ENCODE measurements around the gene ANKRD66.
"Not testable (repeated sequence)": the region's sequence is repeated elsewhere in the genome, so short reads cannot be mapped to it uniquely, and the experiment has no call there.

Gene ANKRD66

DNA sequence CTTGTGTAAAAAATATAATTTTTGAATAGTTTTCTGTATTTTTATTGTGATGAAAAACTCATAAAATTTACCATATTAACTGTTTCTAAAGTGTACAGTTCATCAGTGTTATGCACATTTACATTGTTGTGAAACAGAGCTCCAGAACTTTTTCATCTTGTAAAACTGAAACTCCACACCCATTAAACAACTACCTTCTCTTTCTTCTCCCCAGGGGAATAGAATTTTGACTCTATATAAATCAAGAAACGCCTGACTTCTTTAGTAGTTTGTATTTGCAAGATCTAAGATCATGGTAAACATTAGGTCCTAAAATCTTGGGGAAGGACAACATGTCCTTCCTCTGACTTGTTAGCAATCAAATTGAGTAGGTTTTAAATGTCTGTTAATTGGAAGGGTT is 9.1 kb downstream of the ANKRD66 start:
- DNase-seq (ENCODE audit: low read depth in 2 of 2): no peak

DNA sequence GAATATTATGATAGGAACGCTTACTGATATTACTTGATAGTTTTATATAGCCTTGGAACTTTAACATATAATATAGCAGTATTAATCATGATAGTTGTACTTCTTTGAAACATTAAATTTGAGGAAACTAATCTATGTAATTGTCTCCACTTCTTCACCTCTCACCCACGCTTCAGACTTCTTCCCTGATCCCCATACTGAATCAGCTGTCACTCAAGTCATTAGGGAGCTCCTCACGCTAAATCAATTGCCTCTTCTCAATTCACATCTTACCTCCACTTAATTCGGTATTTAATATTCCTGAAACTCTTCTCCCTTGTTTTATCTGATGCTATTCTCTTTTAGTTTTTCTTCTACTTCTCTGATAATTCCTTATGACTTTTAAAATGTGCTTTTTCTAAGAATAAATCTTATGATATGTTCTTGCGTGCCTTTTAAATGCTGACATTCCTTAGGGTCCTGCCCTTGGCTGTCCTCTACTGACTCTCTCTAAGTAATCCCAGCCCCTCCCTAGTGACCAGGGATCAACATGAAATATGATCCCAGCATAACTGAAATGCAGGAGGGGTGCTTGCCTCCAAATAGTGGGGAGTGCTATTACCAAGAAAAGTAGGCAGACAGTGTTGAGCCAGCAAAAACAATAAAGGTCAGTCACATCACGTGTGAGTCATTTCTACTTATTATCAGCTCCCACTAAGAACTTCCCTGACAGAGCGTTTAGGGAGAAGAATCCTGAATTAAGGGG is 9.9 kb downstream of the ANKRD66 start:
- DNase-seq (ENCODE audit: low read depth in 2 of 2): no peak

DNA sequence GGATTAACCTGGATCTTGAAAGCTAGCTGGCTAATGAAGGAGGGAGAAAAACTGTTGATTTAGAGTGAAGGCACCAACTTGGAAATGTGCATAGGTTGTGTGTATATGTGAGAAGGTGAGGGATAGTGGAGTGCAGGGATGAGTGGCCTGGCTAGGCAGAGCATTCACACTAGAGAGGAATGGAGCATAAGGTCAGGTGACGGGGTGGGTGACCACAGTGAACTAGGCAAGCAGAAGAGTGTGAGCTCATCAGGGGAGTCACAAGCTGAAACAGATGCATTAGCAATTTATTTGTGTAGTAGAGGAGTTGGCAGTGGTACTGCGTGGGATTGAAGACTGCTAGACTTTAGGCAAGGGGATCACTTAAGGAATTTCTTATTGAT is 10.5 kb downstream of the ANKRD66 start:
- DNase-seq (ENCODE audit: low read depth in 2 of 2): no peak

DNA sequence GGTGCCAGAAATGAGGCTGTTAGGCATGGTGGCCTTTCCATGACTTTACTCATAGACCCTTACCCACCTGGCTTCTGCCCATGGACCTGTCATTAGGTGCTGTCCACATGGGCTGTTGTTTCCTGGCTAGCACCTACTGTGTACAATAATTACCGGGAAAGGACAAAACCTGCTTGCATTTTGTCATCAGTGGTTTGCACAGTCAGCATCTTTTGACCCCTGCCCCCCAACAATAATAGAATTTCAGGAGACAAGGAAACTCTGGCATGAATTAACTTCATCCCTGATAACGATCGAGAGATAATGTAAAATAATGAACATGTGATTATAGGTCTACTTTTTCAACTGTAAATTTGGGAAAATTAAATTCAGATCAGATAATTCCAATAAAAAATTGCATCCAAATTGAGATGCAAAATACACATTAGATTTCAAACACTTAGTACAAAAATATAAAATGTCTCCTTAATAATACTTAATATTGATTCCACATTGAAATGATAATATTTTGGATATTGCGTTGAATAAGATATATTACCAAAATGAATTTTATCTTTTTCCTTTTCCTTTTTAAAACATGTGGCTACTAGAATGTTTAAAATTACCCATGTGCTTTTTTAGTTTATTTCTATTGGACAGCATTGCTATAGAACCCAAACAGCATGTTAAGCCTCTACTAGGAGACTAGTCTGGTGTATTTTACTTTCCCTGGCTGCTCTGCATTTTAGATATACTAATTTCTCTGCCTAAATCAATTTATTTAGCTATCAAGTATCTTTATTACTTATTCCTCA is 12.4 kb downstream of the ANKRD66 start:
- no peak for DNase-seq (ENCODE audit: low read depth in 2 of 2)

DNA sequence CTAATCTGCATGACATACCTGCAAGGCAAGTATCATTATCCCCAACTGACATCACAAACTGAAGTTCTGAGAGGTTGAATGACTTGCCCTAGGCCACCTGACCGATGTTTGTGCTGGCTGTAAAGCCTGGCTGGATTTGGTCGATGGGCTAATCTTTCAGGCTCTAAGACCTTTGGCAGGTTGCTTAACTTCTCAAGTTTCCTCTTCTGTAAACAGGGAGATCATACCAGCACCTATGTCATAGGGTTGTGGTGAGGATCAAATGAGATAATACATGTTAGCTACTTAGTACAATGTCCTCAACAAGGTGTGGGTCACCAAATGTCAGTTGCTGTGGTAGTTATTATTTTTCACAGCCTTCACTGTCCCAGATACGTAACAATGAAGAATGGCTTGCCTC is 14.2 kb downstream of the ANKRD66 start:
- no peak for DNase-seq (ENCODE audit: low read depth in 2 of 2)

DNA sequence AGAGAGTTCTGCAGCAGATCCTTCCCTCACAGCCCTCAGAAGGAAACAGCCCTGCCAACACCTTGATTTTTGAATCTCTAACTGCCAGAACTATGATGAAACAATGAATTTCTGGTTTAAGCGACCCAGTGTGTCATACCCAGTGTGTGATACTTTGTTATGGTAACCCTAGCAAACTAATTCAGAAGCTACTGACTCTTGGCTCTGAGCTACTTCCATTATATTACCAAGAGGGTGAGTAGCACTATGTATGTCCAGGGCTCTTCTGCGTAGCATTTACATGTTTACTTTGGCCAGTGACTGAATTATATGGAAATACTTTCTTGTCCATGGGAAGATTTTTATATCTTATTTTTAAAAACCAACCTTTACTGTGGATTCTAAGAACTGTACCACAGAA is 16.7 kb downstream of the ANKRD66 start:
- no peak for DNase-seq (ENCODE audit: low read depth in 2 of 2)

DNA sequence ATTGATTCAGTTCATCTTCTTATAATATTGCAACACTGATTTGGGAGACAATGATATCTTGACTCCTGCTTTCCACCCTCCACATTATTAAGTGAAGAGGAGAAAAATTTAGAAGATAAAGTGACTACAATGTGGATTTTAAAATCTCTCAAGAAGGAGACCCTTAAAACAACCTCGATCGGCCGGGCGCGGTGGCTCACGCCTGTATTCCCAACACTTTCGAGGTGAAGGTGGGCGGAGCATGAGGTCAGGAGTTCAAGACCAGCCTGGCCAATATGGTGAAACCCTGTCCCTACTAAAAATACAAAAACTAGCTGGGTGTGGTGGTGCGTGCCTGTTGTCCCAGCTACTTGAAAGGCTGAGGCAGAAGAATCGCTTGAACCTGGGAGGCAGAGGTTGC is 17.5 kb downstream of the ANKRD66 start:
- DNase-seq (ENCODE audit: low read depth in 2 of 2): not testable (repeated sequence)

DNA sequence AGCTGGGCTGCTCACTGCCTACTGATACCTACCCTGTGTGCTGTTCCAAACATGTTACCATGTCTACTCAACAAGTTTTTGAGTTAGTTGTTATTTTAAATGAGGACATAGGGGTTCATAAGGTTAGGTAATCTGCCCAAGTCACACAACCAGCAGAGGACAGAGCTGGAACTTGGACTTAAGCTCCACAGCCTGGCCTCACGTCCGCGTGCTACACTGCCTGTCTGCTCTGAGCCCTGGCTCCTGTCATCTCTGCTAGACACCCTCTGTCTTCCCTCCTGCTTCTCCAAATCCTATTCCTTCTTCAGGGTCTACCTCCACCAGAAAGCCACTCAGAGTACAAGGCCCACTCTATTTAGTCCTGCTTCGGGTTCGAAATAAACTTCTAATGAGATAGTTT is 18.2 kb downstream of the ANKRD66 start:
- no peak for DNase-seq (ENCODE audit: low read depth in 2 of 2)

DNA sequence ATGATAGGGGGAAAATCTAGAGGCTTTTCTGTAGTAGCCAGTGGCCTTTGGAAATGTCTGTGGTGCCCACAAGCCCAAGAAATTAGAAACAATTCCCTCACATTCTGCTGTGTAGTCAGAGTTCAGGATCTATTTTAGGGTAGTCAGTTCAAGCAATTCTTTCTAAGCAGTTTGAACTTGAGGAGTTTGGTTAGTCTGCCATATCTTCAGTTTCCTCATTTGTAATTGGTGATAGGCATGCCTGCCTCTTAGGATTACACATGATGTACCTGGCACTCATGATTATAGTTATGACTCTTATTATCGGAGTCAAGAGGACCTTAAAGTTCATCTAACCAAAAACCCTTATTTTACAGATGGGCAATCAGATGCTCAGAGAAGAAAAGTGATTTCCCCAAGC is 25.3 kb downstream of the ANKRD66 start:
- no peak for DNase-seq (ENCODE audit: low read depth in 2 of 2)

DNA sequence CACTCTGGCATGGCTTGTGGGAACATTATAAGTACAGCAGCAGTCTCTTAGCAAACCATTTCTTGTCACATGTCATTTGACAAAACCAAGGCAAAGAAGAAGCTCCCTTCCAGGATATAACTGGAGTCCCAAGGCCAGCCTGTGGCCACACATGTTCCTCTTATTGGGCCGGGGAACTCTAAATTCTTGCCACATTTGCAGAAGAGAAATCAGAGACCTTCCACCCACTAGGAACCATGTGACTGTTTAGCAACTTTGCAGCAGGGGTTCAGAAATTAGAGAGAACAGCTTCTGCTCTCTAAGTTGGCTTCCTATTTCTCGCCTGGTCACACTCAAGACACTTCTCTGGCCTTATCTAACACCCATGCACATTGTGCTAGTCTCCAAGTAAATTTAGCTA is 26.0 kb downstream of the ANKRD66 start:
- DNase-seq (ENCODE audit: low read depth in 2 of 2): no peak

DNA sequence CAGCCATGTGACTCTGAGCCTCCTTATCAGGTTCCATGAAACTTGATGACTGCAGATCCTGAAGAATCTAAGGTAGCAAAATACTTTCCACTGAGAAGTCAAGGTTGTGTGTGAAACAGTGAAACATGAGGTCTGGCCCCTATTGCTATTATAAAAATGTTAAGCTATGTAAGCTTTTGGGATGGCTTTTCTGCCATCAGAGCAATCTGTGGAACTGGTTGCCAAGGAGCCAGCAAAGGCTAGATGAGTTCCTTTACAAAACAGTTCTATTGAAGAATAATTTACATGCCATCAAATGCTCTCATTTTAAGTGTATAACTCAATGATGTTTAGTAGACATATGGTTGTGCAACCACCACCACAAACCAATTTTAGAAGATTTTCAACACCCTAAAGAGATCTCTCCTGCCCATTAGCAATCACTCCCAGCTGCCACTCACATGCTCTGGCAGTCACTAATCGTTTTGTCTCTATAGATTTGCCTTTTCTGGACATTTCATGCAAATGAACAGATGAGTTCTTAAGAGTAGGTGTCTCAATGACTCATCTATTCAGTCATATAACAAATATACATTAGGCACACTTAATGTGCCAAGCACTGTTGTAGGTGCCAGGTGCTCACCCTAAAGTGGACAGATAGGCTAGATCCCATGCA is 26.6 kb downstream of the ANKRD66 start:
- DNase-seq (ENCODE audit: low read depth in 2 of 2): no peak

DNA sequence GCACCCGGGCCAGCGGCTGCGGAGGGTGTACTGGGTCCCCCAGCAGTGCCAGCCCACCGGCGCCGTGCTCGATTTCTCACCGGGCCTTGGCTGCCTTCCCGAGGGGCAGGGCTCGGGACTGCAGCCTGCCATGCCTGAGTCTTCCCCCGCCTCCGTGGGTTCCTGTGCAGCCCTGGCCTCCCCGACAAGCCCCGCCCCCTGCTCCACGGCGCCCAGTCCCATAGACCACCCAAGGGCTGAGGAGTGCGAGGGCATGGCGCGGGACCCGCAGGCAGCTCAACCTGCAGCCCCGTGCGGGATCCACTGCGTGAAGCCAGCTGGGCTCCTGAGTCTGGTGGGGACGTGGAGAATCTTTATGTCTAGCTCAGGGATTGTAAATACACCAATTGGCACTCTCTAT is 28.0 kb downstream of the ANKRD66 start:
- DNase-seq (ENCODE audit: low read depth in 2 of 2): not testable (repeated sequence)

DNA sequence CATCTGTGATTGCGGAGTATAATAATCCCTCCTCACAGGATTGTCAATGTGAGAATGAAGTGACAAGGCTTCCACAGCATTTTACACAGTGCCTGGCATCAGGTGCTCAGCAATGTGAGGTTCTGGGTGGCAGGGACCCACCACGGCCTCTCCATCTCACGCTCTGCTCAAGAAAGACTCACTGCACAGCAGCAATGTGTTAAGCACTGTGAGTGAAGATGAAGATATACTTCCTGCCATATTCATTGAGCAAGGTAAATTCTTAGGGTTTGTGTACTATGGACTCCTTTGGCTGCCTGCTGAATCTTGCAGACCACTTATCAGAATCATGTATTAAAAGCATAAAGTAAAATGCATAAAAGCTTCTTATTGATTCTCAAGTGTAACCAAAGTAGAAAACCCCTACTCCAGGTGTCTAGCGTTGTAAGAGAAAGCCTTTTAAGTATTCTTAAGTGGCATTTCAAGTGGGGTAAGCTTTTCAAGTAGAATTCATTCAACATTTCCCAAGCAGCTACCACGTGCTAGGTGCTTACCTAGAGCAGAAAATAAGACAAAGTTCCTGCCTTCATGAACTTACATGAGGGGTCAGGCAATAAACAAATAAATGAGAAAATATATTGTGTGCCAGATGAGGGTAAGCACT is 29.5 kb downstream of the ANKRD66 start:
- DNase-seq (ENCODE audit: low read depth in 2 of 2): no peak

DNA sequence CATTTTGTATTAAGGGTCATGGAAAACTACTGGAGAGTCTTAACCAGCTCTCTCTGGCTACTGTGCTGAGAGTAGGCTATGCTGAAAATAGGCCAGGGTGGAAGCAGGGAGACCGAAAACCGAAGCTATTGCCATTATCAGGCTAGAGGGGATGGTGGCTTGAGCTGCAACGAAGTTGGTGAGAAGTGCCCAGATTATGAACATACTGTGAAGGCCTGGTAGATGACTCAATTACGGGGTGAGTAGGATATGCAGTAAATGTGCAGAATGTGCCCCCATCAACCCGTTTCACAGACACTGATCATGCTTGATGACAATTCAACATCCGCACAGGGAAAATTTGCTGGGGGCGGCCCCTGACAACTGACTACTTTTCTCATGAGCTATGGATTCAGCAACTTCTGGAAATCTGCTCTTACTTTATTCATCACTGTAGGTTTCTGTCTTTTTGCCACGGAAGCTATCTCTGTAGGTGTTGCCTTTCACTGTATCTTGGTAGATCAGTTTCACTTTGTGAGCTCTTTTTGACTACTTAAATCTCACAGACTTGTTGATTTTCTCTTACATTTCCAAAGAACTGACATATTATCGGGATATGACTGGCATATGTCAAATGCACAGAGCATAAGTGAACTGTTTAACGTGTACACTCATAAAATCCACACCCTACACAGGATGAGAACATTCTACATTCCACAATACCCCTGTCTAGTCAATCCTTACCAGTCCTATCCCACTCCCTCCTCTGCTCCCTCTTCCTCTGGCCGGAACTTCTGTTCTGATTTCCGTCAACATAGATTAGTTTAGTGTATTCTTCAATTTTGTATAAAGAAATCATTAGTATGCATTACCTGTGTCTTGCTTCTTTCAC is 31.0 kb downstream of the ANKRD66 start:
- no peak for DNase-seq (ENCODE audit: low read depth in 2 of 2)

DNA sequence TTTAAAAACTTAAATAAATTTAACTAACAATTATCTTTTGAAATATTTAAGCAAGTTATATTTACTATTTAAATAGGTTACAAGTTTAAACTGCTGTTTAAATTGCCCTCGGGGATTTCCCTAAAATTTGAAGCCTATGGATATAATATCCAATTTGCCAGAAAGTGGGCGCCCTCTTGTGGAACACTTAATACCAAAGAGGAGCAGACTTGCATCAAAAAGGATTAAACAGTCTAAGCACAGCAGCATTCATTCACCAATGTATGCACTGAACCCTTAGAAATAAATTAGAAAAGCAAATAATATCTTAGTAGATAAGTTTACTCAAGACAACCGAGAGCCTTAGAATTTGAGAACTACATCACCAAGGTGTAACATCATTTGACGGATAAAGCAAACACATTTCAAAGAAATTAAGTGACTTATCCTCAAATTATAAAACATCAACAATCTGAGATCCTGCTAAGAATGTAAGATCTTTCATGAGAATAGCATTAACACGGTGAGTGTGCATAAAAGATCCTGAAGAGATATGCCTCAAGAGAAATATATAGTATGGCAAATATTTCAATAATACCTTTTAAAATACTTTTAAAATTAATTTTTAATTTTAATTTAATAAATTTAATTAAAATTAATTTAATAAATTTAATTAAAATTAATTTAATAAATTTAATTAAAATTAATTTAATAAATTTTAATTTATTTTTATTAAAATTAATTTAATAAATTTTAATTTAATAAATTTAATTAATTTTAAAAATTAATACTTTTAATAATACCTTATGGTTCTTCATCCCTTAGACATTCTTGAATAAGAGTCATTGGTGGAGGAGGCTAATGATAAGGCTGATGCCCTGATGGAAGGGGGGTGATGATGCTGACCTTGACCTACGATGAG is 35.0 kb downstream of the ANKRD66 start:
- no peak for DNase-seq (ENCODE audit: low read depth in 2 of 2)

DNA sequence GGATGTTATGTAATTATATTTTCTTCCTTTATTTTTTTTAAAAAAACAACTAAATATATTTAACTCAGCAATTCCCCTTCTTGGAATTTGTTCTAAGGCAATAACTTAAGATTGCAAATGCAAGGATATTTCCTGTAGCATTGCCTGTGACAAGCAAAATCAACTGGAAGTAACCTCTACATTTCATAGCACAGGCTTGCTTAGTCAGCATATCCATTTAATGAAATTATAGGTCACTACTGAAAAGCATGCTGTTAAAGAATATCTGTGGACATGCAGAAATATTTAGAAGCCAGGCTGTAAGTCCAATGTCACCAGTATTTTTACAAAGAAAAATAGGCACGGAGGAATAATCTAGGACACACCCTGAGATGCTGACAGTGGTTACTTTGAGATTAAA is 37.8 kb downstream of the ANKRD66 start:
- no peak for DNase-seq (ENCODE audit: low read depth in 2 of 2)

DNA sequence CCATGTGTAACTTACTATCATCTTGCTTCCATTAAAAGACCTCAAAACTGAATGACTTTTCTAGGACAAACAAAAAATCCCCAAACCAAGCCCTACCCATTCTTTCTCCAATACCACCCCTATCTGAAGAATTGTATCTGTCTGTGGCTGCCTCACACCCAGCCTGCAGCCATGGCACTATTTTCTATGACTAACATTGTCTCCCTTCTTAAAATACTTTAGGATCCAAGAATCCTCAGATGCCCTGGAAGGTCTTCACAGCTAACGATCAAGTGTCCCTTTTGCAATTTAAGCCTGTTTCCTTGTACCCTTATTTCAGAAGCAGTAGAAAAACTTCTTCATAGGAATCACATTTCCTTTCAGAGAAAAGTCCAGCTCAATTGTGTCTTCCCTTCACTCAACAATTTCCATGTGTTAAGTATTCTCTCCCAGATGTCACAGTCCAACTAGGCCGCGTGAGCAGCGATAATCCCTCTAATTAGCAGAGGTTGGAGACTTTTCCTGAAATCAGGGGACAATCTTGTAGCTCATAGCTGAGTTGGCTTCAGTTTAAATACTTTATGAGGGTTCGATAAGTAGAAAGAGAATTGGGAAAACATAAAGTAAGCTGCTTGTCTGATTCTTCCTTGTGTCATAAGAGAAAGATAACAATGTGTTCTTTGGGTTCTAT is 41.3 kb downstream of the ANKRD66 start:
- DNase-seq (ENCODE audit: low read depth in 2 of 2): no peak

DNA sequence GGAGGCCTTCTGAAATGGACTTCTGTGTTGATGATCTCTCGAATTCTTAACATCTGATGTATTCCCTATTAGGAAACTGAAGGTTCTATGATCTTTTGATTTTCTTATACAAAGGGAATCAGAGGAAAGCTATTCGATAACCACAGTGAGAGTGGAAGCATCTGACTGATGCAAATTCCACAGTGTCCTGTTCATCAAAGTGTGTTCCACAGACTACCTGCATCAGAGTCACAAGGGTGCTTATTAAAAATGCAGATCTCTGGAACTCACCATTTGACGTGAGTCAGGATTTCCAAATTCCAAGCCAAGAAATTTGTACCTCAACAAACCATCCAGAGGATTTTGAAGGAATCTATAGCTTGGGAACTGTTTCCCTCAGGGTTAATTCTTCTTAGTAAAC is 42.1 kb downstream of the ANKRD66 start:
- no peak for DNase-seq (ENCODE audit: low read depth in 2 of 2)

DNA sequence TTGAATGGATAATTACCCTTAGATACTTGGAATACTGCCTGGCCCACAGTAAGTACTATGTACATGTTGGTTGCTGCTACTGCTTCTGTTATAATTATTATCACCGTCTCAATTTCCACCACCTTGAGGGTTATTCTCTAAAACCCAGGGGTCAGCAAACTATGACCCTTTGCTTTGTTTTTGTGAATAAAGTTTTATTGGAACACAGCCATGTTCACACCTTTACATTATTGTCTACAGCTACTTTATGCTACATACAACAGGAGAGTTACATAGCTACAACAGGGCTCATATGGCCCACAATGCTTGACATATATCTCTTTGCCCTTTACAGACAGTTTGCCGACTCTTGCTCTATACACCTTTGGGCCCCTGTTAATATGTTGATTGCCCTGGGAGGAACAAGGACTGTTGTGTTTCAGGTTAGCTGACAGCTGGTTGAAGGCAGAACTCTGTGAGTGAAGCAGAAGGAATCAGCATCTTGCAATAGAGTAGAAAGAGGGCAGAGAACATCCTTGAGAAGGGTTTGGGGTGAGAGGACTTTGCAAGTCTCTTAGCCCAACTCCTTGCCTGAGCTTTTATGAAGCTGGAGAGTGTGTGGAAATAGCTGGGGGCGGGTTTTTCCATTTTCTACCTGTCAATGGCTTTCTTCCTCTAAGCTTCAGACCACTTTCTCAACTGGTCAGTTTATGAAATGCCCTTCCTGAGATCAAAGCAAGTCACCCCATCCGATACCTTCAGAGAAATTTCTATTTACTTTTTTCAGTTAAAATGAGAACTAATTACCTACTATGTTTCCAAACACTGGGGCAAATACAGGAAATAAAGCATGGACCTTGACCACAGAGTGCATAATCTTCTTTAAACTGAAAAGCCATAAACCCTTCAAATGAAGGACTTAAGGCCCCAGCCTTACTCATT is 43.0 kb downstream of the ANKRD66 start:
- DNase-seq (ENCODE audit: low read depth in 2 of 2): no peak

All from stimulated activated CD4-positive, alpha-beta T cell treated with anti-CD3 and anti-CD28 coated beads, Interleukin-1b, Interleukin-23, amount 100 ng/mL, for 4 hours (primary cell).